CD14-positive monocyte (primary cell): ENCODE results near the gene RNF212. TPM values are rescaled to one million over a fixed set of nuclear protein-coding genes. Genes with fewer than 3 reads are reported as not detected.
A peak's percentile ranks its signal among the peaks of the same experiment; 100 is the strongest.

Experiments
- DNase-seq, 3 donors: peaks; one replicate each; pipeline ENCODE4 v3.0.0-alpha.2; 2011 to 2022
- H2AFZ ChIP-seq: 2 replicates; pipeline ENCODE4 v1.6.0; 2012; ENCODE audit warnings: mild to moderate bottlenecking, low read depth, low read length, inconsistent platforms; ENCODE audit not compliant: insufficient read depth, poor library complexity, severe bottlenecking
- H3K27ac ChIP-seq, 2 donors: 1 replicate in 1 of 2; 2 replicates in 1 of 2; pipeline ENCODE4 v1.5.1; 2012 to 2013; ENCODE audit warnings: low read length in 2 of 2, control low read depth in 1 of 2, inconsistent platforms in 1 of 2, low read depth in 1 of 2, mild to moderate bottlenecking in 1 of 2
- H3K27me3 ChIP-seq, 2 donors: one replicate each; pipeline versions ENCODE4 v1.6.0 to v1.6.1; 2011 to 2013; ENCODE audit warnings: low read length in 2 of 2; ENCODE audit not compliant: control insufficient read depth in 2 of 2, insufficient read depth in 2 of 2
- H3K36me3 ChIP-seq, 2 donors: replicated peaks in 1 of 2; 1 replicate in 1 of 2; 2 replicates in 1 of 2; pipeline versions ENCODE4 v1.5.1 to v1.6.1; 2012 to 2013; ENCODE audit warnings: low read length in 2 of 2, control low read depth in 1 of 2, inconsistent platforms in 1 of 2, mild to moderate bottlenecking in 1 of 2; ENCODE audit not compliant: insufficient read depth in 2 of 2, control insufficient read depth in 1 of 2
- H3K4me1 ChIP-seq, 2 donors: 1 replicate in 1 of 2; 2 replicates in 1 of 2; pipeline versions ENCODE4 v1.5.1 to v1.6.1; 2012 to 2013; ENCODE audit warnings: low read length in 2 of 2, control low read depth in 1 of 2, inconsistent platforms in 1 of 2, mild to moderate bottlenecking in 1 of 2, moderate library complexity in 1 of 2; ENCODE audit not compliant: insufficient read depth in 2 of 2, control insufficient read depth in 1 of 2
- H3K4me2 ChIP-seq: replicated peaks from 2 replicates; pipeline ENCODE3; 2012; ENCODE audit warnings: low read length, moderate library complexity, mild to moderate bottlenecking; ENCODE audit not compliant: poor library complexity, severe bottlenecking; ENCODE audit errors: extremely low read depth
- H3K4me3 ChIP-seq, 3 experiments: fragments of 200-600 bp in 1 of 3; sonication (generic) in 1 of 3; replicated peaks in 1 of 3; 1 replicate in 2 of 3; 2 replicates in 1 of 3; pipeline ENCODE4 v1.5.1; 2011 to 2013; ENCODE audit warnings: low read length in 3 of 3, mild to moderate bottlenecking in 3 of 3, control low read depth in 2 of 3, low read depth in 2 of 3, inconsistent platforms in 1 of 3, moderate library complexity in 1 of 3
- H3K79me2 ChIP-seq: 2 replicates; pipeline ENCODE4 v1.6.0; 2012; ENCODE audit warnings: mild to moderate bottlenecking, control low read depth, inconsistent platforms, low read length, moderate library complexity; ENCODE audit not compliant: insufficient read depth
- H3K9ac ChIP-seq: 2 replicates; pipeline ENCODE4 v1.6.0; 2017; ENCODE audit warnings: low read length, mild to moderate bottlenecking; ENCODE audit not compliant: insufficient read depth, poor library complexity, severe bottlenecking
- H3K9me3 ChIP-seq, 2 donors: replicated peaks in 1 of 2; 1 replicate in 1 of 2; 2 replicates in 1 of 2; pipeline versions ENCODE4 v1.5.1 to v1.6.1; 2012 to 2013; ENCODE audit warnings: low read length in 2 of 2, control low read depth in 1 of 2; ENCODE audit not compliant: control insufficient read depth in 1 of 2, insufficient read depth in 1 of 2
- H4K20me1 ChIP-seq: 2 replicates; pipeline ENCODE4 v1.6.0; 2012; ENCODE audit warnings: mild to moderate bottlenecking, low read length, control low read depth, moderate library complexity; ENCODE audit not compliant: insufficient read depth
- H3K27ac Mint-ChIP-seq, 7 donors: one replicate each; pipeline ENCODE4 v1.8.0; 2020; ENCODE audit warnings: mild to moderate bottlenecking in 7 of 7, mixed read lengths in 7 of 7, moderate library complexity in 6 of 7, inconsistent platforms in 2 of 7
- H3K27me3 Mint-ChIP-seq, 3 donors: one replicate each; pipeline ENCODE4 v1.8.0; 2021 to 2022; ENCODE audit warnings: low read depth in 3 of 3, mild to moderate bottlenecking in 3 of 3, mixed read lengths in 3 of 3, moderate library complexity in 3 of 3, inconsistent platforms in 1 of 3
- H3K36me3 Mint-ChIP-seq, 2 donors: one replicate each; pipeline ENCODE4 v1.8.0; 2020; ENCODE audit warnings: mixed read lengths in 2 of 2, inconsistent platforms in 1 of 2, mild to moderate bottlenecking in 1 of 2
- H3K4me1 Mint-ChIP-seq: one replicate; pipeline ENCODE4 v1.8.0; 2020; ENCODE audit warnings: mild to moderate bottlenecking, mixed read lengths
- H3K4me3 Mint-ChIP-seq, 2 donors: one replicate each; pipeline ENCODE4 v1.8.0; 2020; ENCODE audit warnings: mild to moderate bottlenecking in 2 of 2, mixed read lengths in 2 of 2, moderate library complexity in 1 of 2
- H3K9me3 Mint-ChIP-seq, 7 donors: one replicate each; pipeline ENCODE4 v1.8.0; 2020 to 2022; ENCODE audit warnings: mixed read lengths in 7 of 7, mild to moderate bottlenecking in 6 of 7, moderate library complexity in 6 of 7, inconsistent platforms in 2 of 7
- CTCF ChIP-seq: fragments of 200-600 bp; IDR thresholded peaks from one replicate; pipeline ENCODE4 v1.8.0; 2022; ENCODE audit warnings: antibody characterized with exemption, mild to moderate bottlenecking
- WGBS: methylation state at CpG from one replicate; pipeline ENCODE4 v1.1.5; 2013; ENCODE audit warnings: missing lambda C conversion rate; ENCODE audit not compliant: insufficient coverage; 5-methylcytosine and 5-hydroxymethylcytosine counted together
- intact Hi-C, 2 donors: fragments of 100-400 bp; cut with micrococcal nuclease; formaldehyde crosslinking; loops; one replicate each; pipeline versions ENCODE4 v1.15.0 to v1.15.1; 2023
- polyA plus RNA-seq, 3 donors: library from polyadenylated mRNA; depleted of rRNA in 1 of 3; unstranded in 2 of 3; stranded (reverse) in 1 of 3; fragments of 300-500 nt in 2 of 3; fragments of >200 nt in 1 of 3; fragmentation: Illumina TruSeq in 2 of 3; gene quantifications; 1 replicate in 2 of 3; 2 replicates in 1 of 3; pipeline ENCODE4 v1.2.3, GENCODE V29; 2012 to 2021

The RNF212 gene
- polyA plus RNA-seq, 3 donors = 0.17 to 0.83 TPM; not detected in 1

DNA sequence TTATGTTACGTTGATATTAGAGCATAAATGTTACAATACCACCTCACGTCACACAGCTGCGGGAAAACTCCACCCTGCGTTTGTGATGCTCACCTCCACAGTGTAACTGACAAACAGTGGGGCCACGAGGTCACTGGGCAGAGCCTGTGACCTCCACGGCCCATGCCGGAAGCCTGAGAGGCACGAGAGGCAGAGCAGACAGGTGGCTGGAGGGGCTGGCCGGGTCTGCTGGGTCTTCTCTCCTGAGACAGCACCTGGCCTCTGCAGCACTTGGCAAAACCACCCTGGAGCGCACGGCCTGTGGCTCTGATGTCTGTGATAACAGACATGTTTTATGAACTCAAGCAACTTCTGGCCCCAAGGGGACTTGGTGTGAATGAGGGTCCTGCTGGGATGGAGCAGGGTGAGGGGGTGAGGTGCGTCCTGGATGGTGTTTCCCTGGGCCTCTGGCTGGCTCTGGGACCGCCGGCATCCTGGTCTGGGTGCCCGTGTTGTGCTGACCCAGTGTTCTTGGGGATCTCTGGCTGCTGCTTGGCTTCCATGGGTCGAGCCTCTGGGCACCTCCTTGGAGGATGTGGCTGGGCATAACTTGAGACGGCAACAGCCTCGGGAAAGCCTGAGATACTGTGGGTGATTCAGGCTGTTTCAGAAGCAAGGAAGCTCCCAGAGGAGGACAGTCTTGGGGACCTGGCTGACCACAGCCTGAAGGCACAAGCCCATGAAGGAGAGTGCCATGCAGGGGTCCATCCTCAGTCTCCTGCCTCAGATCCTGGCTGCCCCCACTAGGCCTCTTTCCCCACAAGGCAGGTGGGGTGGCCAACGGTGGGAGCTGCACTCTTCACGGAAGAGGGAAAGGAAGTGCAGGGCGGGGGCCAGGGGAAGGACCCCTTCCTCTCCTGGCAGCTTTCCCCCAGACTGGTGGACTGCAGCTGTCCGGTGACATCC is 19.7 kb downstream of the RNF212 start:
- H2AFZ ChIP-seq = no peak overlapping the region
- H3K4me2 ChIP-seq = no peak overlapping the region
- no peaks in the 10 kb centered on the region for H4K20me1 ChIP-seq
- H3K79me2 ChIP-seq = no peaks in the 10 kb centered on the region
- intact Hi-C loops = no loop called here
- DNase-seq = no peak
- H3K27me3 ChIP-seq = no peaks in the 10 kb centered on the region
- no peaks in the 10 kb centered on the region for H3K4me1 Mint-ChIP-seq
- H3K9me3 ChIP-seq = peaks cover 11 to 14% of the 10 kb centered on the region in 2 donors
- H3K9me3 Mint-ChIP-seq = peaks cover 9 to 16% (median 14%) of the 10 kb centered on the region in 7 donors
- no peak overlapping the region for H3K9ac ChIP-seq
- no peak overlapping the region for H3K4me3 ChIP-seq
- no peaks in the 10 kb centered on the region for H3K36me3 Mint-ChIP-seq
- 92% methylated on average over 14 of the region's 22 CpGs for WGBS
- H3K27me3 Mint-ChIP-seq = peaks cover 3 to 5% (median 3%) of the 10 kb centered on the region in 3 donors
- H3K36me3 ChIP-seq = no peaks in the 10 kb centered on the region
- H3K27ac Mint-ChIP-seq = peak overlapping the region in 1 of 7 donors; percentile 7
- H3K27ac ChIP-seq = no peak overlapping the region
- no peak overlapping the region for H3K4me3 Mint-ChIP-seq
- TF ChIP-seq CTCF = no peak
- H3K4me1 ChIP-seq = no peaks in the 10 kb centered on the region

DNA sequence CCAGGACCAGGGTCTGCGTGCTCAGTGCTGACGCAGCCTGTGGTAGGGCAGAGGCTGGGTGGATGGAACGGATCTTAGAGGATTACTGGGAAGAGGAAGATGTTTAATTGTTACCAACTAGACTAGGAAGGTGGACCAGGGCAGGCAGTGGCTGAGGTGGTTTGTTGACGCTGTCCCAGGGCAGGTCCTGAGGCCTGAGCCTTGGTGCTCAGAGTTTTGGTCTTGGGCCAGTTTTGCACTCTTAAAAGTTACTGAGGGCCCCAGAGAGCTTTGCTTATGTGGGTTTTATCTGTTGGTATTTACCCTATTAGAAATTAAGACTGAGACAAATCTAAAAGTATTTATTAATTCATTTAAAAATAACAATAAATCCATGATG is 20.4 kb downstream of the RNF212 start:
- H3K4me2 ChIP-seq = no peak overlapping the region
- Mint-ChIP-seq H3K4me3 (no peak overlapping the region), H3K36me3 (no peaks in the 10 kb centered on the region), H3K27ac (no peak overlapping the region), H3K27me3 (peaks cover 3 to 5% (median 3%) of the 10 kb centered on the region in 3 donors), H3K4me1 (no peaks in the 10 kb centered on the region), H3K9me3 (peaks cover 10 to 22% (median 21%) of the 10 kb centered on the region in 7 donors)
- no peaks in the 10 kb centered on the region for H3K4me1 ChIP-seq
- DNase-seq = no peak
- H4K20me1 ChIP-seq = no peaks in the 10 kb centered on the region
- no peak overlapping the region for H3K4me3 ChIP-seq
- H3K27ac ChIP-seq = no peak overlapping the region
- no peaks in the 10 kb centered on the region for H3K27me3 ChIP-seq
- TF ChIP-seq CTCF = no peak
- intact Hi-C loops = no loop called here
- H3K9ac ChIP-seq = no peak overlapping the region
- no peak overlapping the region for H2AFZ ChIP-seq
- 93% methylated on average over 2 of the region's 4 CpGs for WGBS
- peaks cover 14 to 19% of the 10 kb centered on the region in 2 donors for H3K9me3 ChIP-seq
- H3K36me3 ChIP-seq = no peaks in the 10 kb centered on the region
- H3K79me2 ChIP-seq = no peaks in the 10 kb centered on the region
